ENCODE results near the gene ITPR1. TPM values are rescaled to one million over a fixed set of nuclear protein-coding genes. Genes with fewer than 3 reads are reported as not detected.

The ITPR1 gene
- total RNA-seq, 1 experiment from 2014 or later: 48.5 TPM

DNA sequence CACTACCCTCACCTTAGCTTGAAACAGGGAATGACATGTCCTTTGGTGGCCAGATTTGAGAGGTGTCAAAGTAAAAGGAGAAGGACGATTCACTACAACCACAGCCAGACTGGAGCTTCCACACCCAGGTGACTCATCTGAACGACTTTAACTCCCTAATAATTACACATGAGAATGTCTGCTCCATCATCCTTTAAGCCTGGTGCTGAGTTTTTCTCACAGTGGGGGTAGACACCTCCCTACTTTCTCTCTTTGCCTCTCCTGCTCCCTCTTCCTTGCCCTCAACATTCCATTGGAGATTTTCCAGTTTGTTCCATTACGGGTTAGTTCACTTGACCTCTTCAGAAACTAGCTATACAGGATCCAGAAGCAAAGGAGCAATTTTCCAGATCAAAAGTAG lies 331.8 kb downstream of the ITPR1 start:
- Histone ChIP-seq H3K4me2 (ENCODE audit: low read length) (peak overlapping the region; percentile 61), H2AFZ (ENCODE audit: low read length) (no peak overlapping the region), H3K27me3 (ENCODE audit: low read length) (no peaks in the 10 kb centered on the region), H4K20me1 (ENCODE audit: low read length) (no peaks in the 10 kb centered on the region), H3K4me1 (ENCODE audit: insufficient read depth, low read length) (peaks cover 52% of the 10 kb centered on the region), H3K4me3 (ENCODE audit: low read length) (no peak overlapping the region), H3K36me3 (ENCODE audit: low read depth, low read length) (peaks cover 2% of the 10 kb centered on the region; the same call in 1 of the 2 replicates), H3K9me3 (ENCODE audit: low read length) (no peaks in the 10 kb centered on the region), H3F3A (ENCODE audit: low read length, unreplicated experiment) (peaks cover 3% of the 10 kb centered on the region), H3K27ac (ENCODE audit: low read length) (peak overlapping the region; percentile 87), H3K79me2 (ENCODE audit: low read length) (no peaks in the 10 kb centered on the region), H3K9ac (ENCODE audit: low read length) (peak overlapping the region; percentile 56), H3K9me2 (replicated peaks; ENCODE audit: low read length) (no peaks in the 10 kb centered on the region)
- intact Hi-C loops (cut with micrococcal nuclease): loop anchor here (2.0 to 5.0 kb wide), 3 partner anchors 62 to 102 kb away; no protein-coding TSS in a partner anchor
- TF ChIP-seq EZH2 (IDR thresholded peaks at IDR 0.05; ENCODE audit: low read length, unreplicated experiment) (no peak), EZH2phosphoT487 (IDR thresholded peaks at IDR 0.05; ENCODE audit: borderline replicate concordance, low read length) (no peak), CTCF (conservative IDR thresholded peaks at IDR 0.05; ENCODE audit: low read depth, low read length) (no peak)
- BruUV-seq (replicated peaks): no TSS peak
- POLR2A ChIA-PET (ENCODE audit: unreplicated experiment): interaction anchor here (0.7 kb wide), 1 partner anchor 157 kb away, joined by 4 read pairs; no protein-coding TSS in a partner anchor
- peak; percentile 88 for DNase-seq
- ATAC-seq: peak; percentile 75
- CTCF ChIA-PET: interaction anchor here (0.5 kb wide), 2 partner anchors 104 to 233 kb away, joined by 3 to 4 read pairs; no protein-coding TSS in a partner anchor

GRCh38 chr3:4825436-4826236 lies 332.5 kb downstream of the ITPR1 start:
- POLR2A ChIA-PET (ENCODE audit: unreplicated experiment): interaction anchor here (0.7 kb wide), 1 partner anchor 156 kb away, joined by 4 read pairs; no protein-coding TSS in a partner anchor
- intact Hi-C loops (cut with micrococcal nuclease): loop anchor here (2.0 to 5.0 kb wide), 3 partner anchors 62 to 103 kb away; no protein-coding TSS in a partner anchor
- no peak overlapping the region for H3K4me3 ChIP-seq (ENCODE audit: low read length)

More at GRCh38 chr3:4825436-4826236, 332.5 kb downstream of the ITPR1 start:
- Histone ChIP-seq H3K9me3 (ENCODE audit: low read length) (no peaks in the 10 kb centered on the region), H4K20me1 (ENCODE audit: low read length) (no peaks in the 10 kb centered on the region), H3K9me2 (replicated peaks; ENCODE audit: low read length) (no peaks in the 10 kb centered on the region), H3K27me3 (ENCODE audit: low read length) (no peaks in the 10 kb centered on the region), H3K36me3 (ENCODE audit: low read depth, low read length) (peaks cover 5% of the 10 kb centered on the region; the same call in 1 of the 2 replicates), H3K27ac (ENCODE audit: low read length) (peak overlapping the region; percentile 87), H3F3A (ENCODE audit: low read length, unreplicated experiment) (peaks cover 3% of the 10 kb centered on the region), H2AFZ (ENCODE audit: low read length) (no peak overlapping the region), H3K9ac (ENCODE audit: low read length) (peak overlapping the region; percentile 56), H3K4me1 (ENCODE audit: insufficient read depth, low read length) (peaks cover 57% of the 10 kb centered on the region), H3K79me2 (ENCODE audit: low read length) (no peaks in the 10 kb centered on the region), H3K4me2 (ENCODE audit: low read length) (peak overlapping the region; percentile 61)
- TF ChIP-seq EZH2 (IDR thresholded peaks at IDR 0.05; ENCODE audit: low read length, unreplicated experiment) (no peak), EZH2phosphoT487 (IDR thresholded peaks at IDR 0.05; ENCODE audit: borderline replicate concordance, low read length) (no peak), CTCF (conservative IDR thresholded peaks at IDR 0.05; ENCODE audit: low read depth, low read length) (no peak)
- ATAC-seq (no peak; the same call in 1 of the 2 replicates), DNase-seq (no peak)
- CTCF ChIA-PET: interaction anchor here (0.5 kb wide), 1 partner anchor 153 kb away, joined by 3 read pairs; no protein-coding TSS in a partner anchor
- BruUV-seq (replicated peaks): no TSS peak
